Neural progenitor cell (in vitro differentiated cells): Measurements from ENCODE around the gene CGRRF1. TPM values are rescaled to one million over a fixed set of nuclear protein-coding genes. Genes with fewer than 3 reads are reported as not detected.

Experiments
- DNase-seq: peaks from one replicate; pipeline ENCODE4 v3.0.0-alpha.2; 2016; ENCODE audit warnings: low spot score
- H2AFZ ChIP-seq: fragments of 200-600 bp; sonication (generic); replicated peaks from 2 replicates; pipeline ENCODE4 v1.6.1; 2016; ENCODE audit warnings: antibody characterized with exemption
- H3F3A ChIP-seq: fragments of 200-600 bp; sonication (generic); 2 replicates; pipeline ENCODE4 v1.6.1; 2016; ENCODE audit warnings: antibody characterized with exemption, low read depth
- H3K27ac ChIP-seq: fragments of 200-600 bp; sonication (generic); 2 replicates; pipeline ENCODE4 v1.5.1; 2016; ENCODE audit warnings: mild to moderate bottlenecking
- H3K27me3 ChIP-seq: fragments of 200-600 bp; sonication (generic); 2 replicates; pipeline ENCODE4 v1.6.1; 2016; ENCODE audit warnings: mild to moderate bottlenecking, moderate library complexity
- H3K36me3 ChIP-seq: fragments of 200-600 bp; sonication (generic); 2 replicates; pipeline ENCODE4 v1.5.1; 2016
- H3K4me1 ChIP-seq: fragments of 200-600 bp; sonication (generic); 2 replicates; pipeline ENCODE4 v1.6.1; 2016; ENCODE audit warnings: mixed run types
- H3K4me2 ChIP-seq: fragments of 200-600 bp; sonication (generic); 2 replicates; pipeline ENCODE4 v1.6.1; 2016
- H3K4me3 ChIP-seq: fragments of 200-600 bp; sonication (generic); 2 replicates; pipeline ENCODE4 v1.5.1; 2016
- H3K79me2 ChIP-seq: fragments of 200-600 bp; sonication (generic); 2 replicates; pipeline ENCODE4 v1.6.1; 2016; ENCODE audit warnings: low read depth
- H3K9ac ChIP-seq: fragments of 200-600 bp; sonication (generic); 2 replicates; pipeline ENCODE4 v1.6.1; 2016
- H3K9me3 ChIP-seq: fragments of 200-600 bp; sonication (generic); 2 replicates; pipeline ENCODE4 v1.5.1; 2016; ENCODE audit warnings: low read depth
- H4K20me1 ChIP-seq: fragments of 200-600 bp; sonication (generic); 2 replicates; pipeline ENCODE4 v1.6.1; 2016; ENCODE audit warnings: low read depth
- H3K27ac Mint-ChIP-seq: 3 replicates; pipeline ENCODE4 v1.8.0; 2021; ENCODE audit warnings: mixed read lengths
- H3K27me3 Mint-ChIP-seq: 2 replicates; pipeline ENCODE4 v1.8.0; 2022; ENCODE audit warnings: low read depth, mild to moderate bottlenecking, inconsistent platforms, moderate library complexity, mixed read lengths; ENCODE audit not compliant: insufficient read depth
- H3K36me3 Mint-ChIP-seq: 3 replicates; pipeline ENCODE4 v1.8.0; 2021; ENCODE audit warnings: mixed read lengths
- H3K4me1 Mint-ChIP-seq: 3 replicates; pipeline ENCODE4 v1.8.0; 2021; ENCODE audit warnings: mixed read lengths
- H3K4me3 Mint-ChIP-seq: 3 replicates; pipeline ENCODE4 v1.8.0; 2021; ENCODE audit warnings: mild to moderate bottlenecking, moderate library complexity, mixed read lengths
- H3K9me3 Mint-ChIP-seq: 3 replicates; pipeline ENCODE4 v1.8.0; 2020; ENCODE audit warnings: mixed read lengths
- EZH2 ChIP-seq: fragments of 200-600 bp; sonication (generic); IDR thresholded peaks from 2 replicates; pipeline ENCODE4 v1.6.1; 2017; ENCODE audit warnings: antibody characterized with exemption, mild to moderate bottlenecking, moderate library complexity
- EZH2phosphoT487 ChIP-seq: fragments of 200-600 bp; sonication (generic); IDR thresholded peaks from 2 replicates; pipeline ENCODE4 v1.6.1; 2017; ENCODE audit warnings: antibody characterized with exemption
- total RNA-seq: library from RNA; depleted of rRNA; stranded (reverse); fragments of >200 nt; gene quantifications from 2 replicates; pipeline ENCODE4 v1.2.3, GENCODE V29; 2015; ENCODE audit warnings: low replicate concordance
- TF ChIP-seq, protein P1 (sequence below): fragments of 200-600 bp; sonication (generic); IDR thresholded peaks from 2 replicates; pipeline ENCODE4 v1.5.1; 2017; ENCODE audit warnings: antibody characterized with exemption, mild to moderate bottlenecking

Gene CGRRF1
- total RNA-seq, 1 donor from 2014 or later = 36.1 TPM

DNA sequence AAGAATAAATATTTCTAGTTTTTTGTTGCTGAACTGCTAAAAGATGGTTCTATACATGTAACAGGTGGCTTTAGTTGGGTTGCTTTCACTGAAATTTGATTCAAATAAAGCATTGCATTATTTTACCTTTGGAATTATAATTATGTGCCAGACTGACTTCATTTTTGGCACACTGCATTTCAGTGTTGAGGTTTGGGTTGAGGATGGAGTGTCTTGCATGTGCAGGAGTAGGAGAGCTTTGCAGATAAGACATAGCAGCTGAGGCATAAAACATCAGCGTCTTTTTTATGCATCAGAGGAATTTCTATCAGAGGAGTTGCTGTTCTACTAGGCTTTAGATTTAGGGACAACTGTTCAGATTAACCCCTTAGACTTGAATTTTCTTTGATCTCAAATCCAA, 74.4 kb downstream of the CGRRF1 start:
- Histone ChIP-seq H3K36me3 (no peaks in the 10 kb centered on the region), H3K79me2 (no peaks in the 10 kb centered on the region), H3K27me3 (no peaks in the 10 kb centered on the region), H3K9me3 (no peaks in the 10 kb centered on the region), H3F3A (no peaks in the 10 kb centered on the region), H3K27ac (no peak overlapping the region), H3K4me1 (no peaks in the 10 kb centered on the region), H3K4me3 (no peak overlapping the region), H2AFZ (no peak overlapping the region), H3K9ac (no peak overlapping the region), H3K4me2 (no peak overlapping the region), H4K20me1 (no peaks in the 10 kb centered on the region)
- H3K4me3 Mint-ChIP-seq = no peak overlapping the region
- TF ChIP-seq EZH2phosphoT487 (no peak), EZH2 (no peak)
- TF ChIP-seq, protein P1, sequence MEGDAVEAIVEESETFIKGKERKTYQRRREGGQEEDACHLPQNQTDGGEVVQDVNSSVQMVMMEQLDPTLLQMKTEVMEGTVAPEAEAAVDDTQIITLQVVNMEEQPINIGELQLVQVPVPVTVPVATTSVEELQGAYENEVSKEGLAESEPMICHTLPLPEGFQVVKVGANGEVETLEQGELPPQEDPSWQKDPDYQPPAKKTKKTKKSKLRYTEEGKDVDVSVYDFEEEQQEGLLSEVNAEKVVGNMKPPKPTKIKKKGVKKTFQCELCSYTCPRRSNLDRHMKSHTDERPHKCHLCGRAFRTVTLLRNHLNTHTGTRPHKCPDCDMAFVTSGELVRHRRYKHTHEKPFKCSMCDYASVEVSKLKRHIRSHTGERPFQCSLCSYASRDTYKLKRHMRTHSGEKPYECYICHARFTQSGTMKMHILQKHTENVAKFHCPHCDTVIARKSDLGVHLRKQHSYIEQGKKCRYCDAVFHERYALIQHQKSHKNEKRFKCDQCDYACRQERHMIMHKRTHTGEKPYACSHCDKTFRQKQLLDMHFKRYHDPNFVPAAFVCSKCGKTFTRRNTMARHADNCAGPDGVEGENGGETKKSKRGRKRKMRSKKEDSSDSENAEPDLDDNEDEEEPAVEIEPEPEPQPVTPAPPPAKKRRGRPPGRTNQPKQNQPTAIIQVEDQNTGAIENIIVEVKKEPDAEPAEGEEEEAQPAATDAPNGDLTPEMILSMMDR = no peak
- no peak for DNase-seq
- H3K27me3 Mint-ChIP-seq = peaks cover 2% of the 10 kb centered on the region
- H3K4me1 Mint-ChIP-seq = peaks cover 11% of the 10 kb centered on the region
- no peak overlapping the region for H3K27ac Mint-ChIP-seq
- H3K36me3 Mint-ChIP-seq = peaks cover 21% of the 10 kb centered on the region
- peaks cover 17% of the 10 kb centered on the region for H3K9me3 Mint-ChIP-seq

DNA sequence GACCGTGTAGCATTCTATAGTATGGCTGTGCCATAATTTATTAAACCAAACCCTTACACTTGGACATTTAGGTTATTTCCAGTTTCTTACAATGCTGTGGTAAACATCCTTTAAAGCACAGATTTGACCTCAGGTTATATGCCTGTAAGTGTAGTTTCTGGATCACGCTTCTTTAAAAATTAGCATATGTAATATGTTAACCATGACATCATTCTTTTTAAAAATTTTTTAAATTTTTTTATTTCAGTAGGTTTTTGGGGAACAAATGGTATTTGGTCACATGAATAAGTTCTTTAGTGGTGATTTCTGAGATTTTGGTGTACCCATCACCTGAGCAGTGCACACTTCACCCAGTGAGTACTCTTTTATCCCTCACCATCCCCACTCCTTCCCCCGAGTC, 75.5 kb downstream of the CGRRF1 start:
- Histone ChIP-seq H3K4me2 (no peak overlapping the region), H3K4me1 (no peaks in the 10 kb centered on the region), H2AFZ (no peak overlapping the region), H3K27ac (no peak overlapping the region), H3K9ac (no peak overlapping the region), H3K27me3 (no peaks in the 10 kb centered on the region), H3K79me2 (no peaks in the 10 kb centered on the region), H3K9me3 (no peaks in the 10 kb centered on the region), H4K20me1 (no peaks in the 10 kb centered on the region), H3F3A (no peaks in the 10 kb centered on the region), H3K4me3 (no peak overlapping the region), H3K36me3 (no peaks in the 10 kb centered on the region)
- TF ChIP-seq EZH2phosphoT487 (no peak), EZH2 (no peak)
- TF ChIP-seq, protein P1 = no peak
- Mint-ChIP-seq H3K27ac (no peak overlapping the region), H3K4me3 (no peak overlapping the region), H3K9me3 (peaks cover 17% of the 10 kb centered on the region), H3K27me3 (peaks cover 2% of the 10 kb centered on the region), H3K36me3 (peaks cover 21% of the 10 kb centered on the region), H3K4me1 (peaks cover 11% of the 10 kb centered on the region)
- no peak for DNase-seq

Other genes starting within 250 kb of the CGRRF1 start
- gene CDKN3, start 112.9 kb upstream of the CGRRF1 start, total RNA-seq = 75.4 and 152 TPM in 2 replicates
- 192 and 205 TPM in 2 replicates for gene CNIH1, start 68.5 kb upstream of the CGRRF1 start, total RNA-seq
- 108 and 172 TPM in 2 replicates for gene GMFB, start 20.9 kb upstream of the CGRRF1 start, total RNA-seq
- gene SAMD4A, start 57.2 kb downstream of the CGRRF1 start, total RNA-seq = 4.3 and 4.6 TPM in 2 replicates